Epithelial cell of esophagus (primary cell): Measurements from ENCODE around the gene CORIN.
A peak's percentile ranks its signal among the peaks of the same experiment; 100 is the strongest.

Experiments
- DNase-seq: peaks from one replicate; pipeline ENCODE4 v3.0.0; 2010; ENCODE audit warnings: low read depth
- H3K4me3 ChIP-seq: 2 replicates; pipeline ENCODE4 v1.5.1; 2011; ENCODE audit warnings: mild to moderate bottlenecking, low read length, control low read depth
- CTCF ChIP-seq: IDR thresholded peaks from 2 replicates; pipeline ENCODE4 v1.5.1; 2011; ENCODE audit warnings: low read depth, mild to moderate bottlenecking, low read length, control low read depth, inconsistent platforms; ENCODE audit not compliant: insufficient read depth; ENCODE audit errors: missing control alignments

CORIN gene, protein sequence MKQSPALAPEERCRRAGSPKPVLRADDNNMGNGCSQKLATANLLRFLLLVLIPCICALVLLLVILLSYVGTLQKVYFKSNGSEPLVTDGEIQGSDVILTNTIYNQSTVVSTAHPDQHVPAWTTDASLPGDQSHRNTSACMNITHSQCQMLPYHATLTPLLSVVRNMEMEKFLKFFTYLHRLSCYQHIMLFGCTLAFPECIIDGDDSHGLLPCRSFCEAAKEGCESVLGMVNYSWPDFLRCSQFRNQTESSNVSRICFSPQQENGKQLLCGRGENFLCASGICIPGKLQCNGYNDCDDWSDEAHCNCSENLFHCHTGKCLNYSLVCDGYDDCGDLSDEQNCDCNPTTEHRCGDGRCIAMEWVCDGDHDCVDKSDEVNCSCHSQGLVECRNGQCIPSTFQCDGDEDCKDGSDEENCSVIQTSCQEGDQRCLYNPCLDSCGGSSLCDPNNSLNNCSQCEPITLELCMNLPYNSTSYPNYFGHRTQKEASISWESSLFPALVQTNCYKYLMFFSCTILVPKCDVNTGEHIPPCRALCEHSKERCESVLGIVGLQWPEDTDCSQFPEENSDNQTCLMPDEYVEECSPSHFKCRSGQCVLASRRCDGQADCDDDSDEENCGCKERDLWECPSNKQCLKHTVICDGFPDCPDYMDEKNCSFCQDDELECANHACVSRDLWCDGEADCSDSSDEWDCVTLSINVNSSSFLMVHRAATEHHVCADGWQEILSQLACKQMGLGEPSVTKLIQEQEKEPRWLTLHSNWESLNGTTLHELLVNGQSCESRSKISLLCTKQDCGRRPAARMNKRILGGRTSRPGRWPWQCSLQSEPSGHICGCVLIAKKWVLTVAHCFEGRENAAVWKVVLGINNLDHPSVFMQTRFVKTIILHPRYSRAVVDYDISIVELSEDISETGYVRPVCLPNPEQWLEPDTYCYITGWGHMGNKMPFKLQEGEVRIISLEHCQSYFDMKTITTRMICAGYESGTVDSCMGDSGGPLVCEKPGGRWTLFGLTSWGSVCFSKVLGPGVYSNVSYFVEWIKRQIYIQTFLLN

GRCh38 chr4:47837908-47838294 is at the start of gene CORIN:
Gene CORIN (minus strand): TSS chr4:47838067. CDS start chr4:47837949, 118 bp downstream.
- H3K4me3 ChIP-seq, result peak within 1 kb of the TSS; percentile 58
- no peak for DNase-seq
- no peak for TF ChIP-seq CTCF

GRCh38 chr4:47882228-47882627 is 44.4 kb upstream of the CORIN start:
- no peak for TF ChIP-seq CTCF
- H3K4me3 ChIP-seq, result no peak overlapping the region
- DNase-seq, result peak; percentile 53

- no peak for DNase-seq
- no peak for TF ChIP-seq CTCF
- no peak overlapping the region for H3K4me3 ChIP-seq
Measured at GRCh38 chr4:47879458-47879857, 41.6 kb upstream of the CORIN start.

GRCh38 chr4:47876784-47877546 is 39.1 kb upstream of the CORIN start:
- no peak for DNase-seq
- TF ChIP-seq CTCF, result no peak
- H3K4me3 ChIP-seq, result no peak overlapping the region

GRCh38 chr4:47876310-47876709 is 38.4 kb upstream of the CORIN start:
- DNase-seq, result no peak
- no peak overlapping the region for H3K4me3 ChIP-seq
- no peak for TF ChIP-seq CTCF

DNA sequence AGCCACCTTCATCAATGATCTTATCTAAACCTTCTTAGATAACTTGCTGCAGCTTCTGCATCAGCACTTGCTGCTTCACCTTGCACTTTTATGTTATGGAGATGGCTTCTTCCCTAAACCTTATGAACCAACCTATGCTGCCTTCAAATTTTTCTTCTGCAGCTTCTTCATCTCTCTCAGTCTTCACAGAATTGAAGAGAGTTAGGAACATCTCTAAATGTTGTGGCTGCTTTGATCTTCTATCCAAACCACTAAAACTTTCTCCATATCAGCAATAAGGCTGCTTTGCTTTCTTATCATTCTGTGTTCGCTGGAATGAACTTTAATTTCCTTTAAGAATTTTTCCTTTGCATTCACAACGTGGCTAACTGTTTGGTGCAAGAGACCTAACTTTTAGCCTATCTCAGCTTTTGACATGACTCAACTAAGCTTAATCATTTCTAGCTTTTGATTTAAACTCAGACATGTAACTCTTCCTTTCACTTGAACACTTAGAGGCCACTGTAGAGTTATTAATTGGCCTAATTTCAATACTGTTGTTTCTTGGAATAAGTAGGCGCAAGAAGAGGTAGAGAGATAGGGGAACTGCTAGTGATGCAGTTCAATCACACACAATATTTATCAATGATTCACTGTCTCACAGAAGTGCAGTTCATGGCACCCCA is 36.1 kb upstream of the CORIN start:
- H3K4me3 ChIP-seq, result no peak overlapping the region
- no peak for TF ChIP-seq CTCF
- no peak for DNase-seq
